ENCODE measurements around the gene SLC5A5. TPM values are rescaled to one million over a fixed set of nuclear protein-coding genes. Genes with fewer than 3 reads are reported as not detected.

SLC5A5 gene
- total and polyA plus RNA-seq, 2 of the 8 experiments (the other 6 are each of a cell fraction or from before 2014, with no cell fraction given), result 1.5 to 1.8 TPM

GRCh38 chr19:17862711-17863519 is 8.8 kb upstream of the SLC5A5 start:
- no peak overlapping the region for H3K56ac ChIP-seq (replicated peaks; ENCODE audit: insufficient read length, low read depth, low read length)
- peaks cover 6% of the 10 kb centered on the region; the same call in 1 of the 2 replicates for H3K79me1 ChIP-seq (ENCODE audit: low read depth, low read length)
- H4K5ac ChIP-seq (ENCODE audit: insufficient read length, low read depth, low read length), result no peak overlapping the region
- H3K23ac ChIP-seq (ENCODE audit: insufficient read length), result no peak overlapping the region
- H3K27me3 ChIP-seq (replicated peaks in 1 of 4; ENCODE audit: control insufficient read depth in 3 of 4, extremely low read depth in 1 of 4, insufficient read depth in 3 of 4, low read length in 3 of 4), result no peaks in the 10 kb centered on the region
- POLR2A ChIA-PET (ENCODE audit: partially characterized antibody), result interaction anchor here (0.6 to 20.2 kb wide), 24 partner anchors 7 to 484 kb away, joined by 3 to 392 read pairs (median 5); partner anchors contain the start of genes CCDC124, JAK3 and SLC5A5
- H3K9ac ChIP-seq (replicated peaks in 1 of 4; ENCODE audit: extremely low read depth in 1 of 4, low read depth in 3 of 4, low read length in 3 of 4), result no peak overlapping the region; a peak in 1 of 7 replicates
- peaks cover 32 to 51% (median 40%) of the 10 kb centered on the region in 4 experiments for H3K36me3 ChIP-seq (ENCODE audit: control insufficient read depth in 2 of 4, insufficient read depth in 4 of 4, low read length in 3 of 4)
- H3K4ac ChIP-seq (replicated peaks; ENCODE audit: insufficient read length, low read depth, low read length), result no peak overlapping the region
- no peak overlapping the region for H3K18ac ChIP-seq (ENCODE audit: extremely low read depth, low read length)
- H3K4me3 ChIP-seq (ENCODE audit: extremely low read depth in 1 of 4, insufficient read depth in 2 of 4, low read depth in 3 of 4, low read length in 4 of 4), result no peak overlapping the region
- no peak overlapping the region for H2BK12ac ChIP-seq (ENCODE audit: low read depth, low read length)
- 0 out of 2 replicates have a peak overlapping the region, but pooled peaks have one; percentile 2 for H3K27ac ChIP-seq (ENCODE audit: low read depth, low read length)
- H3K9me3 ChIP-seq (ENCODE audit: insufficient read depth in 2 of 2, low read depth in 1 of 2, low read length in 1 of 2), result no peaks in the 10 kb centered on the region
- DNase-seq (ENCODE audit: low read depth in 1 of 2, low spot score in 2 of 2) (no peak), FAIRE-seq (no peak)
- CTCF ChIA-PET (ENCODE audit: partially characterized antibody), result interaction anchor here (1.1 to 1.8 kb wide), 3 partner anchors 8 to 75 kb away, joined by 3 to 5 read pairs (median 4); partner anchors contain the start of gene CCDC124
- no peak overlapping the region for H3K4me2 ChIP-seq (ENCODE audit: insufficient read depth in 1 of 2, low read depth in 2 of 2, low read length in 2 of 2)
- TF ChIP-seq POLR2AphosphoS5 (IDR thresholded peaks at IDR 0.05; ENCODE audit: low read depth, low read length), result 0 out of 2 replicates have a peak, but pooled peaks have one; percentile 72
- TF ChIP-seq SIX5 (IDR thresholded peaks at IDR 0.05; ENCODE audit: low read depth, low read length), result no peak
- TF ChIP-seq POLR2A (IDR thresholded peaks at IDR 0.05; ENCODE audit: control extremely low read depth in 1 of 2, low read depth in 2 of 2, low read length in 2 of 2), result peak in 1 of 2 experiments; percentile 42; a peak in 1 of 3 replicates
- H2BK120ac ChIP-seq (replicated peaks; ENCODE audit: low read depth, low read length), result no peak overlapping the region
- H2BK20ac ChIP-seq (ENCODE audit: low read length), result no peak overlapping the region
- peaks cover 20% of the 10 kb centered on the region for H3K23me2 ChIP-seq (ENCODE audit: low read depth, low read length)
- no peak overlapping the region for H2AK5ac ChIP-seq (ENCODE audit: low read depth, low read length)
- peaks cover 15 to 28% of the 10 kb centered on the region in 2 experiments for H3K79me2 ChIP-seq (ENCODE audit: control insufficient read depth in 1 of 2, insufficient read depth in 2 of 2, low read length in 2 of 2)
- H4K20me1 ChIP-seq (replicated peaks in 1 of 2; ENCODE audit: control insufficient read depth in 1 of 2, insufficient read depth in 2 of 2, low read length in 2 of 2), result peaks cover 18 to 26% of the 10 kb centered on the region in 2 experiments
- peak overlapping the region; percentile 73; the same call in 1 of the 2 replicates for H4K8ac ChIP-seq (ENCODE audit: extremely low read depth, insufficient read depth, low read length)
- 92% methylated on average over 25 of the region's 31 CpGs; no CpG with 5 or more reads in 1 of the 2 experiments for WGBS, 2 experiments (ENCODE audit: extremely low coverage in 1 of 2, insufficient coverage in 1 of 2, insufficient read length in 1 of 2, insufficient replicate concordance in 2 of 2, low coverage in 1 of 2, low lambda C conversion rate in 2 of 2, missing lambda C conversion rate in 1 of 2)
- peaks cover 0 to 13% (median 6%) of the 10 kb centered on the region in 4 experiments; a peak in 6 of 7 replicates for H3K4me1 ChIP-seq (replicated peaks in 1 of 4; ENCODE audit: control insufficient read depth in 3 of 4, insufficient read depth in 4 of 4, low read length in 3 of 4)
- H3K14ac ChIP-seq (ENCODE audit: insufficient read length), result no peak overlapping the region
- no peak overlapping the region for H2BK15ac ChIP-seq (ENCODE audit: low read length)
- H2AFZ ChIP-seq (ENCODE audit: low read length), result no peak overlapping the region
- no peak overlapping the region for H4K91ac ChIP-seq (replicated peaks; ENCODE audit: insufficient read length, low read length)
- no peak overlapping the region for H2BK5ac ChIP-seq (ENCODE audit: low read depth, low read length)
